ENCODE data around the gene POU2AF3.
"Not testable (repeated sequence)": the region's sequence is repeated elsewhere in the genome, so short reads cannot be mapped to it uniquely, and the experiment has no call there.

Gene POU2AF3

GRCh38 chr11:111310088-111310487 lies 11.7 kb downstream of the POU2AF3 start:
- no peak for TF ChIP-seq CTCF (IDR thresholded peaks at IDR 0.05; ENCODE audit: insufficient read depth, low read length, missing control alignments)

GRCh38 chr11:111310723-111311122 lies 12.4 kb downstream of the POU2AF3 start:
- CTCF ChIA-PET = no interaction called here

More at GRCh38 chr11:111310088-111310487, 11.7 kb downstream of the POU2AF3 start:
- POLR2A ChIA-PET = no interaction called here
- H3K4me3 ChIP-seq (ENCODE audit: low read depth, low read length) = no peak overlapping the region
- CTCF ChIA-PET = no interaction called here
- DNase-seq (ENCODE audit: low read depth, low spot score) = no peak

GRCh38 chr11:111312076-111312475 lies 13.7 kb downstream of the POU2AF3 start:
- no peak for TF ChIP-seq CTCF (IDR thresholded peaks at IDR 0.05; ENCODE audit: insufficient read depth, low read length, missing control alignments)
- ChIA-PET POLR2A (no interaction called here), CTCF (no interaction called here)
- no peak overlapping the region for H3K4me3 ChIP-seq (ENCODE audit: low read depth, low read length)
- no peak for DNase-seq (ENCODE audit: low read depth, low spot score)

More at GRCh38 chr11:111310723-111311122, 12.4 kb downstream of the POU2AF3 start:
- H3K4me3 ChIP-seq (ENCODE audit: low read depth, low read length) = no peak overlapping the region
- DNase-seq (ENCODE audit: low read depth, low spot score) = no peak
- TF ChIP-seq CTCF (IDR thresholded peaks at IDR 0.05; ENCODE audit: insufficient read depth, low read length, missing control alignments) = no peak
- POLR2A ChIA-PET = no interaction called here

GRCh38 chr11:111319296-111319695 lies 20.9 kb downstream of the POU2AF3 start:
- ChIA-PET POLR2A (no interaction called here), CTCF (no interaction called here)
- no peak overlapping the region for H3K4me3 ChIP-seq (ENCODE audit: low read depth, low read length)
- no peak for TF ChIP-seq CTCF (IDR thresholded peaks at IDR 0.05; ENCODE audit: insufficient read depth, low read length, missing control alignments)
- DNase-seq (ENCODE audit: low read depth, low spot score) = no peak

- CTCF ChIA-PET = interaction anchor here (1.1 kb wide), 1 partner anchor 37 kb away, joined by 4 read pairs; no protein-coding TSS in a partner anchor
Observed at GRCh38 chr11:111320199-111320598, 21.9 kb downstream of the POU2AF3 start.

GRCh38 chr11:111320728-111321568 lies 22.6 kb downstream of the POU2AF3 start:
- no peak overlapping the region for H3K4me3 ChIP-seq (ENCODE audit: low read depth, low read length)
- ChIA-PET POLR2A (no interaction called here), CTCF (interaction anchor here (1.1 kb wide), 1 partner anchor 38 kb away, joined by 4 read pairs; no protein-coding TSS in a partner anchor)
- no peak for DNase-seq (ENCODE audit: low read depth, low spot score)
- no peak for TF ChIP-seq CTCF (IDR thresholded peaks at IDR 0.05; ENCODE audit: insufficient read depth, low read length, missing control alignments)

More at GRCh38 chr11:111320199-111320598, 21.9 kb downstream of the POU2AF3 start:
- H3K4me3 ChIP-seq (ENCODE audit: low read depth, low read length); DNase-seq (ENCODE audit: low read depth, low spot score); POLR2A ChIA-PET: not testable (repeated sequence)

- H3K4me3 ChIP-seq (ENCODE audit: low read depth, low read length) = no peak overlapping the region
- CTCF ChIA-PET = no interaction called here
- POLR2A ChIA-PET = no interaction called here
- TF ChIP-seq CTCF (IDR thresholded peaks at IDR 0.05; ENCODE audit: insufficient read depth, low read length, missing control alignments) = no peak
- DNase-seq (ENCODE audit: low read depth, low spot score) = no peak
Observed at GRCh38 chr11:111322534-111322933, 24.2 kb downstream of the POU2AF3 start.
